Middle frontal gyrus (tissue), 1 donor: ENCODE measurements around the gene METRNL.
"Not testable (repeated sequence)": the region's sequence is repeated elsewhere in the genome, so short reads cannot be mapped to it uniquely, and the experiment has no call there.

ENCODE experiments used
- DNase-seq: peaks from one replicate; pipeline ENCODE4 v3.0.0-alpha.2; 2015; ENCODE audit warnings: low spot score; ENCODE audit errors: extremely low spot score

METRNL gene

GRCh38 chr17:83121921-83122820 is 42.8 kb downstream of the METRNL start:
- no peak for DNase-seq

- no peak for DNase-seq
Measured at GRCh38 chr17:83122834-83123233, 43.4 kb downstream of the METRNL start.

DNA sequence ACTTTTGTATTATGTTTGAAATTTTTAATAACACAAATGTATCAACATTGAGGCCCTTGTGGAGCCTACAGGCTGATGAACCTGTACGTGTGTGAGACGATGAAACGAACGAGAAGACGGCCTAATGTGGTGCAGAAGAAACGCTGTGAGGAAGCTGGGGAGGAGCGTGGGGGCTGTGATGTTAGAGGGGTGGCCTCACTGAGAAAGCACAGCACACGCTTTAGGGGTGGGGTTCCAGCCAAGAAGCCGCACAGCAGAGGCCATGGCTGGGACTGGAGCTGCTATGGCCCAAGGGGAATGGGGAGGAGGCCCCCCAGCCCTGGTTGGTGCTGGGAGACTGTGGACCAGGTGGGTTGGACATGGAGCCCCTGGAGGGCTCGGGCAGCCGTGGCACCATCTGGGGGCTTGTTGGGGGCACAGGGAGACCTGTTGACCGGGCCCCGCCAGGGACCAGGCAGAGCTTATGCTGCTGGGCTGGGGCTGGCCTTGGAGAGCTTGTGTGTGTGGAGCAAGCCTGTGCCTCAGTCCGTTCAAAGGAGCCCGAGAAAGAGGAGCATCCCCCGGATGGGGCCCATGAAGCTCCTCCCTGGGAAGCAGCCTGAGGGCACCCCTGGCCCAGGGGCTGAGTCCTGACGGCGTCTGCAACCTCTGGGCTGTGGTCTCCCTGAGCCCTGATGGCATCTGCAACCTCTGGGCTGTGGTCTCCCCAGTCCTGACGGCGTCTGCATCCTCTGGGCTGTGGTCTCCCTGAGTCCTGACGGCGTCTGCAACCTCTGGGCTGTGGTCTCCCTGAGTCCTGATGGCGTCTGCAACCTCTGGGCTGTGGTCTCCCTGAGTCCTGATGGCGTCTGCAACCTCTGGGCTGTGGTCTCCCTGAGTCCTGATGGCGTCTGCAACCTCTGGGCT is 44.7 kb downstream of the METRNL start:
- DNase-seq: no peak

- no peak for DNase-seq
Measured at GRCh38 chr17:83124871-83125514, 45.6 kb downstream of the METRNL start.

DNA sequence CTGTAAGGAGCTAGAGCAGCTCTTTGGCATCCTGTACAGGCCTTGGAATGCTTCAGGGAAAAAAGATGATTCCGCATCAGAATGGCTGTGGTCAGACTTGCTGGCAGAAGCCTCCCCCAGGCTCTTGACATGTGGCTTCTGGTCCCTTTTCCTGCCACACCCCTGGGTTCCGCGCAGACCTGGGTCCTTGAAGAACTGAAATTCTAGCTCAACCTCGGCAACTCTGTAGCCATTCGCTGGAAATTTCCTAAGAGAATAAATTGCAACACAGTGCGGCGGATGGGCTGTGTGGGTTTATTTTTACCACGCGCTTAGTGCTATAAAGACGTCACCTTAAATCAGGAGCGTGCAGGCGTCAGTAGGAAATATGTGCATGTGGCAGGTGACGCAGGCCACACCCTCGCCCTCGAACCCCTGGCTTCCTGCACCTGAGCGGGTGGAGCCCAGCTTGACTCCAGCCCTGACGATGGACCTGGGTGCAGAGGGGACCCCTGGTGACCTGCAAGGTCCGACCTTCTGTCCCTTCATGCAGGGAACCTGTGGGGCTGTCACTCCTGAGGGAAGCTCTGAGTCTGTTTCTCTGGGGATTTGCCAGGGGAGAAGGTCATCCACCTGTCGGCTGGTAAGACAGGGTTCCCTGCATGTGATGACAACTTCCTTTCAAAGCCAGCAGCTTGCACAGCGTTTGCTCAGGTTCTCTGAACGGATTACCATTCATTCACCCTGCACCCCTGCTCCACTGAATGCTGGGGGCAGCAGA is 46.3 kb downstream of the METRNL start:
- no peak for DNase-seq

DNA sequence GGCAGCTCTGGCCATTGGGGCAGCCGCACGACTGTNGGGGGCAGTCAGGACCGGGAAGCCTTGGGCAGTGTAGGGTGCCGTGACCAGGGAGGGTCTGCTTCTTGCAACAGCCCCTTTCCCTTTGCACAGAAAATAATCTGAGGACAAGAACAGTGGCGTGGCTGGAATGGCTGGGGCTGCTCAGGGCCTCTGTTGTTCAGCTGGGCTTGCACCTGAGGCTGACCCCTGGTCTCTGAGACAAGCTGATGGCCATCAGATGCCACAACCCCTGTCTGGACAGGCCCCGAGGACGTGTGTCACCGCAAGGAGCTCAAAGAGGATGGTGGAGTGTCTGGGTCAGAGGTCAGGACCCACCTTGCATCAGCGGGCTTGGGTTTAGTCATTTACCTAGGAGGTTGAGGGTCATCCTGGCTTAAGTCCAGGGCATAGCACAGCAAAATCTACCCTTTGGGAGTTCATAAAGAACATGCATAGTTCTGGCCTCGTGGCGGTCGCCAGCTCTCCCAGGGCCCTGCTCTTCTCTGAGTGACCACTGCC is 46.9 kb downstream of the METRNL start:
- no peak for DNase-seq

- no peak for DNase-seq
Measured at GRCh38 chr17:83127431-83128160, 48.2 kb downstream of the METRNL start.

- DNase-seq: no peak
Measured at GRCh38 chr17:83128306-83129240, 49.2 kb downstream of the METRNL start.

DNA sequence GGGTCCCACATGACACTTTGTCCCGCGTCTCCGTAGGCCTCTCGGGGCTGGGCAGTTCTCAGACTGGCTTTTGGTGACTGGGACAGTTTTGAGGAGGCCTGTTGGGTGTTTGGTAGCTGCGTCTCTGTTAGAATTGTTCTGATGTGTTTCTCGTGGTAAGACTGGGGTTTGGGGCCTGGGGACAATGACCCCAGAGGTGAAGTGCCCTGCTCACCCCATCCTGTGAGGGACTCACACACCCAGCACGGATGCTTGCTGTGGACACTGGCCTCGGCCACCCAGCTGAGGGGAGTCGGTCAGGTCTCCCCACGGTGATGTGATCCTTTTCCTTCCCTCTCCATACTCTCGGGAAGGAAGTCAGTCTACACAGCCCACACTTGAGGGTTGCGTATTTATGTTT is 50.3 kb downstream of the METRNL start:
- DNase-seq: no peak

DNA sequence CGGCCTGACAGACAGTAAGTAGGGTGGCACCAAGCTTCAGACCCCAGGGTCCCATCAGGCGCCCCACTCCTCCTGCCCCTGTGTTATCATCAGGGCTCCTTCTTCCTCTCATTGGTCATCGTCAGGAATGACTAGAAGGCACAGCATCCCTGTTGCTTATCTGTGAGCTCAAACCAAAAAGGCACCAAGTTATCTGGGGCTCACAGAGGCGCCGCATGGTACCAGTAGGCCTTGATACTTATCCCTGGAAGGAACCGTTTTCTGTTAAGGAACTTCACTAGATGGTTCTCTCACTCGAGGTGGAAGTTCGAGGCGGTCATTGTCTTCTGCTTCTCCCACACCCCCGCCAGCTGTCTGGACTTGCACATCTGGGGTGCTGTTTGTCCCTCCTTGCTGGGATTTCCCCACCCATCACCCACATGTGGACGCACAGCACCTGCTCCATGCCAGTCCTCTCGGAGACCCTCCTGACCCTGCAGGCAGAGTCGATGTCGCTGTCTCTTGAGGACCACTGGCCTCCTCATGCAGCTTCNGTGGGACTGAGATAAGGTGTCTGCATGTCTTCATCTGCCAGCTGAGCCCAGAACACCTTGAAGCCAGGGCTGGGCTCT is 52.1 kb downstream of the METRNL start:
- no peak for DNase-seq

GRCh38 chr17:83132251-83133081 is 53.1 kb downstream of the METRNL start:
- no peak for DNase-seq

- DNase-seq: no peak
Measured at GRCh38 chr17:83133302-83134121, 54.1 kb downstream of the METRNL start.

GRCh38 chr17:83134456-83134855 is 55.0 kb downstream of the METRNL start:
- not testable (repeated sequence) for DNase-seq

DNA sequence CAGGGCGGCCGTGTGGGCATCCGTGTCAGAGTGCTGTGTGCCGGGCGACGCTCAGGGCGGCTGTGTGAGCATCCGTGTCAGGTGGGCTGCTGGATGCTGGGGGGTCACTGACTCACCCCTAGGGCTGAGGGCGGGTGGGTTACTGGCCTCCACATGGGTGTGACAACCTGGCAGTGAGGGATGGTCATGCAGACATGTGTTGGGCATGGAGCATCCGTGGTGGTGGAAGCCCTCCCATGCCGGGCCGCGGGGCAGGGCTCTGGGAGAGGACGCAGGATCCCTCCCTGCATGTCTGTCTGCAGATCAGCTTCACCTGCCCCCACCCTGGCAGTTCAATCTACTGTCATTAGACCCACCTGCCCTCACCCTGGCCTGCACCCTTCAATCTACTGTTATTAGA is 56.3 kb downstream of the METRNL start:
- DNase-seq: no peak

- DNase-seq: no peak
Measured at GRCh38 chr17:83136156-83136555, 56.7 kb downstream of the METRNL start.

DNA sequence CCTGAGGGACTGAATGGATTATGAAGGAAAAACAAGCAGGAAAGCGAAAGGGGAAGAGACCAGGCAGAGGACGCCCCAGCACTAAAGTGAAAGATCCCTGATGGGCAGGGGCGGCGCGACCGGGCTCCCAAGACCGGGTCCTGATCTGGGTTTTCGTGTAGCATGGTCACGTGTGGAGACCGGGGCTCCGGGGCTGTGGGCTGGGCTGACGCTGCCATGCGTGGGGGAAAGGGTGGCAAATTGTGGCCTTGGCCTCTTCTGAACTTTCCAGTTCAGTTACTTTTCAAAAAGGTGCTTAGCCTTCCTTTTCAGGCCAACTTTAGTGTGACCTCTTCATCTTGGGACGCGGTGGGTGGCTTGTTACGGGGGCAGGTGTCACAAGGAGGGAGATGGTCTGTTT is 57.5 kb downstream of the METRNL start:
- no peak for DNase-seq

DNA sequence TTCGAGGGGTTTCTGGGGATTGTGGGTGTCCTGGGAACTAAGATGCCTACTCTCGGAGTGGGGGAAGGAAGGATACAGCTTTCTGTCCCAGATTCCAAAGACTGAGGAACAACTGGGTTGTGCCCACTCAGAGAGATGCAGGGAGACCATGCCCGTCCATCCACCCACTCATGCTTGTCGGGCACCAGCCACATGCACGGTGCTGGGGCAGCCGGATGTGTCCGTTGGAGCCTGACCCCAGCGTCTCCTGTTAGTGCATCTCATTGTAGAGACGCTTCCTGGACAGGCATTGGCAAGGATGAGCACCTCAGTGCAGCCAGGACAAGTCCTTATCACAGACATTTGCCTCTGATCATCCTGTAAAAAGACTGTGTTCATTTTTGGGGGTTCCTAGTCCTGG is 58.1 kb downstream of the METRNL start:
- DNase-seq: no peak
